HepG2 (cell line): ENCODE measurements around the gene CALR. TPM values are rescaled to one million over a fixed set of nuclear protein-coding genes. Genes with fewer than 3 reads are reported as not detected.

Experiments used
- BCL3 ChIP-seq: sonication (generic); formaldehyde crosslinking; IDR thresholded peaks from 2 replicates; pipeline ENCODE4 v1.5.1; 2020; ENCODE audit warnings: mild to moderate bottlenecking, missing genetic modification reagents, moderate library complexity
- CBX5 ChIP-seq: sonication (generic); formaldehyde crosslinking; IDR thresholded peaks from 2 replicates; pipeline ENCODE4 v1.4.0; 2020; ENCODE audit warnings: missing genetic modification reagents, borderline replicate concordance
- FOXP4 ChIP-seq: sonication (generic); formaldehyde crosslinking; IDR thresholded peaks from 2 replicates; pipeline ENCODE4 v1.4.0; 2020; ENCODE audit warnings: missing genetic modification reagents
- GABPB1 ChIP-seq: IDR thresholded peaks from 2 replicates; pipeline ENCODE4 v1.6.1; 2016; ENCODE audit warnings: mild to moderate bottlenecking, missing genetic modification reagents, moderate library complexity, missing compliant biosample characterization
- HDAC2 ChIP-seq: sonication (generic); formaldehyde crosslinking; IDR thresholded peaks from 2 replicates; pipeline ENCODE4 v1.4.0; 2020; ENCODE audit warnings: missing genetic modification reagents
- NAIF1 ChIP-seq: sonication (generic); formaldehyde crosslinking; IDR thresholded peaks from 2 replicates; pipeline ENCODE4 v1.5.0; 2020; ENCODE audit warnings: mild to moderate bottlenecking, missing genetic modification reagents, borderline replicate concordance
- NFATC3 ChIP-seq: sonication (generic); formaldehyde crosslinking; IDR thresholded peaks from 2 replicates; pipeline ENCODE4 v1.5.1; 2020; ENCODE audit warnings: mild to moderate bottlenecking, missing genetic modification reagents
- NONO ChIP-seq, 2 experiments: fragments of 450-650 bp in 1 of 2; sonication (generic) in 1 of 2; formaldehyde crosslinking in 1 of 2; IDR thresholded peaks in 1 of 2; conservative IDR thresholded peaks in 1 of 2; 2 replicates each; pipeline versions ENCODE4 v1.6.1 to v1.8.0; 2017 to 2022; ENCODE audit warnings: mild to moderate bottlenecking in 1 of 2, missing genetic modification reagents in 1 of 2, moderate library complexity in 1 of 2
- PAF1 ChIP-seq: IDR thresholded peaks from 2 replicates; pipeline ENCODE4 v1.6.1; 2016; ENCODE audit warnings: missing genetic modification reagents, missing compliant biosample characterization
- SATB2 ChIP-seq: sonication (generic); formaldehyde crosslinking; IDR thresholded peaks from 2 replicates; pipeline ENCODE4 v1.5.0; 2020; ENCODE audit warnings: missing genetic modification reagents
- ZNF121 ChIP-seq: sonication (generic); formaldehyde crosslinking; IDR thresholded peaks from 2 replicates; pipeline ENCODE4 v1.5.0; 2020; ENCODE audit warnings: mild to moderate bottlenecking, missing genetic modification reagents
- ZNF362 ChIP-seq: sonication (generic); formaldehyde crosslinking; IDR thresholded peaks from 2 replicates; pipeline ENCODE4 v1.4.0; 2020; ENCODE audit warnings: missing genetic modification reagents, mild to moderate bottlenecking, borderline replicate concordance
- ZNF430 ChIP-seq: sonication (generic); formaldehyde crosslinking; IDR thresholded peaks from 2 replicates; pipeline ENCODE4 v1.9.0; 2021; ENCODE audit warnings: mild to moderate bottlenecking, missing genetic modification reagents
- ZNF441 ChIP-seq: sonication (generic); formaldehyde crosslinking; IDR thresholded peaks from 2 replicates; pipeline ENCODE4 v1.7.0; 2021; ENCODE audit warnings: missing genetic modification reagents, borderline replicate concordance
- ZNF687 ChIP-seq: sonication (generic); formaldehyde crosslinking; IDR thresholded peaks from 2 replicates; pipeline ENCODE4 v1.5.1; 2020; ENCODE audit warnings: mild to moderate bottlenecking, missing genetic modification reagents, moderate library complexity
- ZNF792 ChIP-seq: IDR thresholded peaks from 2 replicates; pipeline ENCODE4 v1.6.1; 2016
- ZUFSP ChIP-seq: sonication (generic); formaldehyde crosslinking; IDR thresholded peaks from 2 replicates; pipeline ENCODE4 v1.9.0; 2021; ENCODE audit warnings: missing genetic modification reagents, mild to moderate bottlenecking, borderline replicate concordance
- polyA plus RNA-seq, 8 experiments: library from polyadenylated mRNA; depleted of rRNA in 3 of 8; stranded (reverse) in 7 of 8; unstranded in 1 of 8; fragments of >200 nt; fragmentation: Illumina TruSeq in 4 of 8; extraction: Trizol in 4 of 8; gene quantifications; 2 replicates each; pipeline versions ENCODE4 v1.2.1 to v1.2.3, GENCODE V29; 2011 to 2016; ENCODE audit warnings: low read depth in 4 of 8, missing spikeins in 1 of 8, mixed read lengths in 1 of 8; ENCODE audit not compliant: insufficient read depth in 1 of 8
- total RNA-seq, 5 experiments: library from RNA; depleted of rRNA; stranded (reverse); fragments of >200 nt; fragmentation: Illumina TruSeq; extraction: Trizol; gene quantifications; 2 replicates each; pipeline ENCODE4 v1.2.3, GENCODE V29; 2016; ENCODE audit warnings: low read depth in 1 of 5

The CALR gene
- total and polyA plus RNA-seq, 2 of the 13 experiments (the other 11 are each of a cell fraction or from before 2014, with no cell fraction given), result 898 to 934 TPM

GRCh38 chr19:12945479-12946091 is 7.2 kb downstream of the CALR start, which contains the start of gene RAD23A (continued):
- TF ChIP-seq NONO (IDR thresholded peaks at IDR 0.05) (no peak), NONO (CRISPR knock-in tag; conservative IDR thresholded peaks at IDR 0.05) (peak; percentile 83), FOXP4 (peak; percentile 72; the same call in 1 of the 2 replicates), ZNF430 (CRISPR knock-in tag) (no peak), HDAC2 (CRISPR knock-in tag) (peak; percentile 63), GABPB1 (peak; percentile 99), NAIF1 (CRISPR knock-in tag) (no peak), ZNF121 (CRISPR knock-in tag) (no peak), CBX5 (CRISPR knock-in tag) (peak; percentile 51; the same call in 1 of the 2 replicates), ZNF792 (CRISPR knock-in tag) (0 out of 2 replicates have a peak, but pooled peaks have one; percentile 62), ZUFSP (CRISPR knock-in tag) (no peak), PAF1 (CRISPR knock-in tag) (no peak), ZNF362 (CRISPR knock-in tag) (0 out of 2 replicates have a peak, but pooled peaks have one; percentile 44), ZNF687 (peak; percentile 93), ZNF441 (CRISPR knock-in tag) (peak; percentile 100), BCL3 (CRISPR knock-in tag) (no peak), SATB2 (CRISPR knock-in tag) (0 out of 2 replicates have a peak, but pooled peaks have one; percentile 34), NFATC3 (CRISPR knock-in tag) (no peak)
